ENCODE data around the gene FSTL1.
"Not testable (repeated sequence)": the region's sequence is repeated elsewhere in the genome, so short reads cannot be mapped to it uniquely, and the experiment has no call there.

Gene FSTL1

GRCh38 chr3:120381503-120381902 is 69.3 kb downstream of the FSTL1 start:
- TF ChIP-seq, protein P1, sequence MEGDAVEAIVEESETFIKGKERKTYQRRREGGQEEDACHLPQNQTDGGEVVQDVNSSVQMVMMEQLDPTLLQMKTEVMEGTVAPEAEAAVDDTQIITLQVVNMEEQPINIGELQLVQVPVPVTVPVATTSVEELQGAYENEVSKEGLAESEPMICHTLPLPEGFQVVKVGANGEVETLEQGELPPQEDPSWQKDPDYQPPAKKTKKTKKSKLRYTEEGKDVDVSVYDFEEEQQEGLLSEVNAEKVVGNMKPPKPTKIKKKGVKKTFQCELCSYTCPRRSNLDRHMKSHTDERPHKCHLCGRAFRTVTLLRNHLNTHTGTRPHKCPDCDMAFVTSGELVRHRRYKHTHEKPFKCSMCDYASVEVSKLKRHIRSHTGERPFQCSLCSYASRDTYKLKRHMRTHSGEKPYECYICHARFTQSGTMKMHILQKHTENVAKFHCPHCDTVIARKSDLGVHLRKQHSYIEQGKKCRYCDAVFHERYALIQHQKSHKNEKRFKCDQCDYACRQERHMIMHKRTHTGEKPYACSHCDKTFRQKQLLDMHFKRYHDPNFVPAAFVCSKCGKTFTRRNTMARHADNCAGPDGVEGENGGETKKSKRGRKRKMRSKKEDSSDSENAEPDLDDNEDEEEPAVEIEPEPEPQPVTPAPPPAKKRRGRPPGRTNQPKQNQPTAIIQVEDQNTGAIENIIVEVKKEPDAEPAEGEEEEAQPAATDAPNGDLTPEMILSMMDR (IDR thresholded peaks at IDR 0.05; ENCODE audit: low read length) = no peak
- no peak for TF ChIP-seq EZH2 (IDR thresholded peaks at IDR 0.05; ENCODE audit: borderline replicate concordance, low read length)
- no peaks in the 10 kb centered on the region for H3K9me3 ChIP-seq (ENCODE audit: low read length)
- no peaks in the 10 kb centered on the region for H3K27me3 ChIP-seq (ENCODE audit: insufficient read depth, low read length)
- H3K9me2 ChIP-seq (ENCODE audit: low read depth, low read length) = no peaks in the 10 kb centered on the region
- no peak overlapping the region for H2AFZ ChIP-seq (ENCODE audit: low read length)
- H4K20me1 ChIP-seq (ENCODE audit: insufficient read depth, low read length) = no peaks in the 10 kb centered on the region
- no peak overlapping the region for H3K4me3 ChIP-seq (ENCODE audit: low read depth, low read length, poor library complexity, severe bottlenecking)
- no peak overlapping the region for H3K9ac ChIP-seq (ENCODE audit: low read length)
- H3K36me3 ChIP-seq (ENCODE audit: insufficient read depth, low read length) = no peaks in the 10 kb centered on the region
- H3K79me2 ChIP-seq (ENCODE audit: insufficient read depth, low read length) = no peaks in the 10 kb centered on the region
- H3K4me1 ChIP-seq (ENCODE audit: insufficient read depth, low read length, severe bottlenecking) = no peaks in the 10 kb centered on the region
- no peak overlapping the region for H3K27ac ChIP-seq (ENCODE audit: low read depth, low read length, poor library complexity, severe bottlenecking)
- H3K4me2 ChIP-seq (ENCODE audit: low read length) = no peak overlapping the region
- H3F3A ChIP-seq (ENCODE audit: insufficient read depth, low read length) = no peaks in the 10 kb centered on the region

DNA sequence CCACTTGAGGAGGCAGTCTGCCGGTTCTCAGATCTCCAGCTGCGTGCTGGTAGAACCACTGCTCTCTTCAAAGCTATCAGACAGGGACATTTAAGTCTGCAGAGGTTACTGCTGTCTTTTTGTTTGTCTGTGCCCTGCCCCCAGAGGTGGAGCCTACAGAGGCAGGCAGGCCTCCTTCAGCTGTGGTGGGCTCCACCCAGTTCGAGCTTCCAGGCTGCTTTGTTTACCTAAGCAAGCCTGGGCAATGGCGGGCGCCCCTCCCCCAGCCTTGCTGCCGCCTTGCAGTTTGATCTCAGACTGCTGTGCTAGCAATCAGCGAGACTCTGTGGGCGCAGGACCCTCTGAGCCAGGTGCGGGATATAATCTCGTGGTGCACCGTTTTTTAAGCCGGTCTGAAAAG is 72.8 kb downstream of the FSTL1 start:
- H3K4me3 ChIP-seq (ENCODE audit: low read depth, low read length, poor library complexity, severe bottlenecking); H3K36me3 ChIP-seq (ENCODE audit: insufficient read depth, low read length); H3K9me3 ChIP-seq (ENCODE audit: low read length); H3K79me2 ChIP-seq (ENCODE audit: insufficient read depth, low read length); H2AFZ ChIP-seq (ENCODE audit: low read length); H3K4me2 ChIP-seq (ENCODE audit: low read length); H3F3A ChIP-seq (ENCODE audit: insufficient read depth, low read length); H3K27me3 ChIP-seq (ENCODE audit: insufficient read depth, low read length); H3K27ac ChIP-seq (ENCODE audit: low read depth, low read length, poor library complexity, severe bottlenecking); H4K20me1 ChIP-seq (ENCODE audit: insufficient read depth, low read length); H3K9ac ChIP-seq (ENCODE audit: low read length); H3K9me2 ChIP-seq (ENCODE audit: low read depth, low read length); H3K4me1 ChIP-seq (ENCODE audit: insufficient read depth, low read length, severe bottlenecking): not testable (repeated sequence)

DNA sequence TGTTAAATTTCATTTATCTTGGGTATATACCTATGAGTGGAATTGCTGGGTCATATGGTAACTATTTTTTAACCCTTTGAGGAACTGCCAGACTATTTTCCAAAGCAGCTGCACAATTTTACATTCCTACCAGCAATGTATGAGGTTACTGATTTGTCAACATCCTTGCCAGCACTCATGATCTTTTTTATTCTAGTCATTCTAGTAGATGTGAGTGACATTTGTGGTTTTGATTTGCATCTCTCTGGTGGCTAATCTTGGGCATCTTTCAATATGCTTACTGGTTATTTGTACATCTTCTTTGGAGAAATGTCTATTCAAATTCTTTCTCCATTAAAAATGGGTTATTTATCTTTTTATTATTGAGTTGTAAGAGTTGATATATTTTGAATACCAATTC is 80.3 kb downstream of the FSTL1 start:
- Histone ChIP-seq H3K36me3 (ENCODE audit: insufficient read depth, low read length) (no peaks in the 10 kb centered on the region), H3K9me2 (ENCODE audit: low read depth, low read length) (no peaks in the 10 kb centered on the region), H3K9me3 (ENCODE audit: low read length) (no peaks in the 10 kb centered on the region), H3K9ac (ENCODE audit: low read length) (no peak overlapping the region), H3F3A (ENCODE audit: insufficient read depth, low read length) (no peaks in the 10 kb centered on the region), H3K79me2 (ENCODE audit: insufficient read depth, low read length) (no peaks in the 10 kb centered on the region), H2AFZ (ENCODE audit: low read length) (no peak overlapping the region), H3K4me1 (ENCODE audit: insufficient read depth, low read length, severe bottlenecking) (no peaks in the 10 kb centered on the region), H4K20me1 (ENCODE audit: insufficient read depth, low read length) (no peaks in the 10 kb centered on the region), H3K27me3 (ENCODE audit: insufficient read depth, low read length) (no peaks in the 10 kb centered on the region), H3K4me2 (ENCODE audit: low read length) (no peak overlapping the region), H3K27ac (ENCODE audit: low read depth, low read length, poor library complexity, severe bottlenecking) (no peak overlapping the region), H3K4me3 (ENCODE audit: low read depth, low read length, poor library complexity, severe bottlenecking) (no peak overlapping the region)
- TF ChIP-seq EZH2 (IDR thresholded peaks at IDR 0.05; ENCODE audit: borderline replicate concordance, low read length) = no peak
- TF ChIP-seq, protein P1 (IDR thresholded peaks at IDR 0.05; ENCODE audit: low read length) = no peak

- Histone ChIP-seq H3K27ac (ENCODE audit: low read depth, low read length, poor library complexity, severe bottlenecking) (no peak overlapping the region), H3K4me3 (ENCODE audit: low read depth, low read length, poor library complexity, severe bottlenecking) (no peak overlapping the region), H3K4me1 (ENCODE audit: insufficient read depth, low read length, severe bottlenecking) (no peaks in the 10 kb centered on the region), H3F3A (ENCODE audit: insufficient read depth, low read length) (no peaks in the 10 kb centered on the region), H2AFZ (ENCODE audit: low read length) (no peak overlapping the region), H3K9ac (ENCODE audit: low read length) (no peak overlapping the region), H4K20me1 (ENCODE audit: insufficient read depth, low read length) (no peaks in the 10 kb centered on the region), H3K27me3 (ENCODE audit: insufficient read depth, low read length) (no peaks in the 10 kb centered on the region), H3K4me2 (ENCODE audit: low read length) (no peak overlapping the region), H3K9me3 (ENCODE audit: low read length) (no peaks in the 10 kb centered on the region), H3K9me2 (ENCODE audit: low read depth, low read length) (no peaks in the 10 kb centered on the region), H3K79me2 (ENCODE audit: insufficient read depth, low read length) (no peaks in the 10 kb centered on the region), H3K36me3 (ENCODE audit: insufficient read depth, low read length) (no peaks in the 10 kb centered on the region)
- TF ChIP-seq, protein P1 (IDR thresholded peaks at IDR 0.05; ENCODE audit: low read length) = no peak
- no peak for TF ChIP-seq EZH2 (IDR thresholded peaks at IDR 0.05; ENCODE audit: borderline replicate concordance, low read length)
These were observed 81.7 kb downstream of the FSTL1 start for GRCh38 chr3:120369037-120369467.

All from OCI-LY1 (cell line).